ENCODE measurements around the gene NLRP7.
"Not testable (repeated sequence)": the region's sequence is repeated elsewhere in the genome, so short reads cannot be mapped to it uniquely, and the experiment has no call there.

NLRP7 gene

DNA sequence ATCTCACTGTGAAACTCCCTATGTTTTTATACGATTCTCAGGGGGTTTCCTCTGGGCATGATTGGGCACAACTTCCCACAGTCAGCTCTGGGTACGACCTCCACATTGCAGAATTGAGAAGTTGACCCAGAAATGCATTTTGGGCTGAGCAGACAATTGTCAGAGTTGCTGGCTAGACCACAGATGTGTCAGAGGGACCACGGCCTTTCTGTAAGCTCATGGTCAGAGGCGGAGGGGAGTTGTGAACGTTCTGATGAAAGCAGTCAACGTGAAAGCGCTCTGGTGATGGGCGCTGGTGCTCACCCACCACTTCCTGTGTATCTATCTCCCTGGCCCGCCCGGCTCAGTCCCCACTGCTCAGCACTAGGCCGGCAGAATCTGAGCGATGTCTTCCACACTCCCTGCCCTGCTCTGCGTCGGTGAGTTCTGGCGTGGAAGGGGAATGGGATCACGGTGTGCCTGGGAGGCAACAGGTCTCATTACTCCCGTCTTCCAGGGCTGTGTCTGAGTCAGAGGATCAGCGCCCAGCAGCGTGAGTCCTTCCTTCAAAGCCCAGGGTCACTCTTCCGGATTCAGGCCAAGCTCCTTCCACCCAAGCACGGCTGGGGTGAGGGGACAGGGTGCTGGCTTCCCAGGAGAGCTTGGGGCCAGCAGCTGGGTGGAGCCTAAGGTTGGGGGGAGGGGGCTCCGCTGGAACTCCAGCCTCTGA lies 41.4 kb downstream of the NLRP7 start, which contains the start of gene NCR1:
NCR1 (plus strand) TSS at position 346 of the 709 bp plus-strand sequence; CDS start at position 386, 40 bp downstream.
- DNase-seq (ENCODE audit: low read depth in 1 of 2, low spot score in 1 of 2) = no peak
- TF ChIP-seq JUND (IDR thresholded peaks at IDR 0.05; ENCODE audit: low read depth) = no peak
- in situ Hi-C loops (cut with HindIII; ENCODE audit: low pct_unique_long_range_greater_than_20kb, low sequenced_read_pairs) = no loop called here

GRCh38 chr19:54905421-54905802 lies 41.9 kb downstream of the NLRP7 start:
- DNase-seq (ENCODE audit: low read depth in 1 of 2, low spot score in 1 of 2) = no peak
- in situ Hi-C loops (cut with HindIII; ENCODE audit: low pct_unique_long_range_greater_than_20kb, low sequenced_read_pairs) = no loop called here
- no peak for TF ChIP-seq JUND (IDR thresholded peaks at IDR 0.05; ENCODE audit: low read depth)

- in situ Hi-C loops (cut with HindIII; ENCODE audit: low pct_unique_long_range_greater_than_20kb, low sequenced_read_pairs); DNase-seq (ENCODE audit: low read depth in 1 of 2, low spot score in 1 of 2): not testable (repeated sequence)
Measured at GRCh38 chr19:54904261-54904660, 43.1 kb downstream of the NLRP7 start.

GRCh38 chr19:54903303-54903702 lies 44.0 kb downstream of the NLRP7 start:
- DNase-seq (ENCODE audit: low read depth in 1 of 2, low spot score in 1 of 2) = no peak
- in situ Hi-C loops (cut with HindIII; ENCODE audit: low pct_unique_long_range_greater_than_20kb, low sequenced_read_pairs) = no loop called here

DNA sequence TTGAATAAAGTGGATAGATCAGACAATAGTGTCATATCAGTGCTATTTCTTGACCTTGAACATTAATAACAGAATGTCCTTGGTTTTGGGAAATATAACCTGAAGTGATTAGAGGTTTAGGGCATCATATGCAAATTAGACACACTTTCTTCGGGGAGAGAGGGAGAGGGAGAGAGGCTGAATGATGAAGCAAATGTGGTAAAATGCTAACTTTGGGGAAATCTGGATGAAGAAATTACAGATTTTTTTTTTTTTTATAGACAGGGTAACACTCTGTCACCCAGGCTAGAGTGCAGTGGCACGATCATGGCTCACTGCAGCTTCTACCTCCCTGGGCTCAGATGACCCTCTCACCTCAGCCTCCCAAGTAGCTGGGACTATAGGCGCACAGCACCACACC lies 45.3 kb downstream of the NLRP7 start:
- no peak for DNase-seq (ENCODE audit: low read depth in 1 of 2, low spot score in 1 of 2)
- in situ Hi-C loops (cut with HindIII; ENCODE audit: low pct_unique_long_range_greater_than_20kb, low sequenced_read_pairs) = no loop called here
- TF ChIP-seq JUND (IDR thresholded peaks at IDR 0.05; ENCODE audit: low read depth) = no peak

More at GRCh38 chr19:54903303-54903702, 44.0 kb downstream of the NLRP7 start:
- no peak for TF ChIP-seq JUND (IDR thresholded peaks at IDR 0.05; ENCODE audit: low read depth)

GRCh38 chr19:54901153-54901552 lies 46.2 kb downstream of the NLRP7 start:
- DNase-seq (ENCODE audit: low read depth in 1 of 2, low spot score in 1 of 2); in situ Hi-C loops (cut with HindIII; ENCODE audit: low pct_unique_long_range_greater_than_20kb, low sequenced_read_pairs): not testable (repeated sequence)

GRCh38 chr19:54899646-54900045 lies 47.7 kb downstream of the NLRP7 start:
- DNase-seq (ENCODE audit: low read depth in 1 of 2, low spot score in 1 of 2); in situ Hi-C loops (cut with HindIII; ENCODE audit: low pct_unique_long_range_greater_than_20kb, low sequenced_read_pairs): not testable (repeated sequence)

GRCh38 chr19:54898685-54899084 lies 48.6 kb downstream of the NLRP7 start:
- in situ Hi-C loops (cut with HindIII; ENCODE audit: low pct_unique_long_range_greater_than_20kb, low sequenced_read_pairs); DNase-seq (ENCODE audit: low read depth in 1 of 2, low spot score in 1 of 2): not testable (repeated sequence)

DNA sequence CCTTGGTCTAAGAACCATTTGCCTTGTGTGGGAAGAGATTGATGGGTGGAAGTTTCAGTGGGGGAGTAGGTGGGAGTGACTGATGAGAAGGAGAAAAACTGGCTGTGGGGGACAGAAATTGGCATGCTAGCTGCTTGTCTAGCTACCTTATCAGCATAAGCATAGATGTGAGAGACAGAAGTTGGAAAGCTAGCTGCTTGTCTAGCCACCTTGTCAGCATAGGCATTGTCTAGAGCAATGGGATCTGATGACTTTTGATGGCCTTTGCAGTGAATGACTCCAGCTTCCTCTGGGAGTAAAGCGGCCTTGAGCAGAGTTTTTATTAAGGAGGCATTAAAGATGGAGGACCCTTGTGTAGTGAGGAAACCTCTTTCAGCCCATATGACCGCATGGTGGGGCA lies 51.3 kb downstream of the NLRP7 start:
- no peak for TF ChIP-seq JUND (IDR thresholded peaks at IDR 0.05; ENCODE audit: low read depth)
- no peak for DNase-seq (ENCODE audit: low read depth in 1 of 2, low spot score in 1 of 2)
- in situ Hi-C loops (cut with HindIII; ENCODE audit: low pct_unique_long_range_greater_than_20kb, low sequenced_read_pairs) = no loop called here

GRCh38 chr19:54894106-54894505 lies 53.2 kb downstream of the NLRP7 start:
- DNase-seq (ENCODE audit: low read depth in 1 of 2, low spot score in 1 of 2); in situ Hi-C loops (cut with HindIII; ENCODE audit: low pct_unique_long_range_greater_than_20kb, low sequenced_read_pairs): not testable (repeated sequence)

GRCh38 chr19:54893406-54893805 lies 53.9 kb downstream of the NLRP7 start:
- in situ Hi-C loops (cut with HindIII; ENCODE audit: low pct_unique_long_range_greater_than_20kb, low sequenced_read_pairs) = no loop called here
- no peak for TF ChIP-seq JUND (IDR thresholded peaks at IDR 0.05; ENCODE audit: low read depth)
- DNase-seq (ENCODE audit: low read depth in 1 of 2, low spot score in 1 of 2) = no peak

DNA sequence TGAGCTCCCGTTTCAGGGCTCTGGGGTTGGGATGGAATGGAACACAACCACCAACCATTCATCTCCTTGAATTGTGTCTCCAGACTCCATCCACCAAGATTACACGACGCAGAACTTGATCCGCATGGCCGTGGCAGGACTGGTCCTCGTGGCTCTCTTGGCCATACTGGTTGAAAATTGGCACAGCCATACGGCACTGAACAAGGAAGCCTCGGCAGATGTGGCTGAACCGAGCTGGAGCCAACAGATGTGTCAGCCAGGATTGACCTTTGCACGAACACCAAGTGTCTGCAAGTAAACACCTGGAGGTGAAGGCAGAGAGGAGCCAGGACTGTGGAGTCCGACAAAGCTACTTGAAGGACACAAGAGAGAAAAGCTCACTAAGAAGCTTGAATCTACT lies 57.8 kb downstream of the NLRP7 start:
- DNase-seq (ENCODE audit: low read depth in 1 of 2, low spot score in 1 of 2) = no peak
- TF ChIP-seq JUND (IDR thresholded peaks at IDR 0.05; ENCODE audit: low read depth) = no peak
- in situ Hi-C loops (cut with HindIII; ENCODE audit: low pct_unique_long_range_greater_than_20kb, low sequenced_read_pairs) = no loop called here

GRCh38 chr19:54888239-54888638 lies 59.1 kb downstream of the NLRP7 start:
- DNase-seq (ENCODE audit: low read depth in 1 of 2, low spot score in 1 of 2) = no peak
- in situ Hi-C loops (cut with HindIII; ENCODE audit: low pct_unique_long_range_greater_than_20kb, low sequenced_read_pairs) = no loop called here
- no peak for TF ChIP-seq JUND (IDR thresholded peaks at IDR 0.05; ENCODE audit: low read depth)

- no peak for TF ChIP-seq JUND (IDR thresholded peaks at IDR 0.05; ENCODE audit: low read depth)
- in situ Hi-C loops (cut with HindIII; ENCODE audit: low pct_unique_long_range_greater_than_20kb, low sequenced_read_pairs) = no loop called here
- no peak for DNase-seq (ENCODE audit: low read depth in 1 of 2, low spot score in 1 of 2)
Measured at GRCh38 chr19:54883228-54883627, 64.1 kb downstream of the NLRP7 start.
